IPS-18c (cell line): ENCODE data around the gene SLC49A3.
"Not testable (repeated sequence)": the region's sequence is repeated elsewhere in the genome, so short reads cannot be mapped to it uniquely, and the experiment has no call there.

Source experiments
- H3K4me3 ChIP-seq: 2 replicates; pipeline ENCODE4 v1.7.0; 2013; ENCODE audit warnings: low read depth, mild to moderate bottlenecking, low read length, moderate library complexity; ENCODE audit not compliant: insufficient read depth
- H3K9me3 ChIP-seq: one replicate; pipeline ENCODE4 v1.6.1; 2013; ENCODE audit warnings: mild to moderate bottlenecking, low read length, moderate library complexity; ENCODE audit not compliant: control insufficient read depth, insufficient read depth

Gene SLC49A3

DNA sequence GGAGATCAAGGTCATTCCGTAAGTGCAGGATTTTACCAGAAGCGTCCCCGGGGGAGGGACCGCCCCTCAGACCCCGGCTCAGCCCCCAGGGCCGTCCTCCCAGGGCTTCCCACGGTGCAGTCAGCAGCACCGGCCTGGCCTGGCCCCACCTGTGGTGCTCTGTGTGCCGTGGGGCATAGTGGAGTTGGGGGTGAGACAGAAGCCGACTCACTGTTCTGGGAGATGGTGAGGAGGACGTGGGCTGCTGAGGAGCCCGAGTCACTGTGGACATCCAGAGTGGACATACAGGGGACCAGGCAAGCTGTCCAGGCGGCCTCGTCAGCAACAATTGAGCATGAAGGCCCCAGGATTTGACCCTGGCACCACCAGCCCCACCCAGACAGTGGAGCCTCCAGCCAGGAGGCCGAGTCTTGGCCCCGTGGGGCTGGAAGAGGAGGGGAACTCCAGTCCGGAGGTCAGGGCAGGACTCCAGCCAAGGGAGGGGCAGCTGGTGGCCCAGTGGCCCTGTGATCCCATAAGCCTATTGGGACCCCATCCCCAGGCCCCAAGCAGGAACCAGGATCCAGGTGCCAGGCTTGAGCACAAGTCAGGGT is 34.0 kb downstream of the SLC49A3 start:
- Histone ChIP-seq H3K9me3 (no peaks in the 10 kb centered on the region), H3K4me3 (no peak overlapping the region)

GRCh38 chr4:654503-654845 is 34.5 kb downstream of the SLC49A3 start:
- Histone ChIP-seq H3K9me3 (no peaks in the 10 kb centered on the region), H3K4me3 (no peak overlapping the region)

DNA sequence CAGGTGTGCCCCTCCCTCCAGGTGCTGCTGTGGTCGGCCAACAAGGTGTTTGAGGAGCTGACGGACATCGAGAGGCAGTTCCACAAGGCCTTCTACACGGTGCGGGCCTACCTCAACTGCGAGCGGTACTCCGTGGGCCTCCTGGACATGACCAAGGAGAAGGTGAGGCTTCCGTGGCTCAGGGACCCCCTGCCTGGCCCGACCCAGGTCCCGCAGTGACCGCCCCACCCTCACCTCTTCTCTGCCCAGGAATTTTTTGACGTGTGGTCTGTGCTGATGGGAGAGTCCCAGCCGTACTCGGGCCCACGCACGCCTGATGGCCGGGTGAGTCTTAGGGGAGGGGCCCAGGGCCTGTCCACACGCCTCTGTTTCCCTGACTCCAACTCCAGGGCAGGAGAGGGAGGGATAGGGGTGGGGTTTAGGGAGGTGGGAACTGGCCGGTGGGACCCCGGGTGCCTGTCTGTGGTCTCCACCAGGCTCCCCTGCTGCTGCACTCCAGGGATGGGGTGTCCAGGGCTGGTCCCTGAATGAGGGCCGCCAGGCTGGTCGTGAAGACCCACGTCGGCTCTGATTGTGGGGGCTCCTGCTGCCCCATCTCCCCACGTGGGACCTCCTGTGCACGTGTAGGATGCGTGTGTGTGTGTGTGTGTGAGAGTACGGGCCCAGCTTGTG is 35.0 kb downstream of the SLC49A3 start:
- Histone ChIP-seq H3K9me3 (no peaks in the 10 kb centered on the region), H3K4me3 (no peak overlapping the region)

- H3K4me3 ChIP-seq: no peak overlapping the region
- H3K9me3 ChIP-seq: no peaks in the 10 kb centered on the region
Observed at GRCh38 chr4:653080-653821, 35.7 kb downstream of the SLC49A3 start.

DNA sequence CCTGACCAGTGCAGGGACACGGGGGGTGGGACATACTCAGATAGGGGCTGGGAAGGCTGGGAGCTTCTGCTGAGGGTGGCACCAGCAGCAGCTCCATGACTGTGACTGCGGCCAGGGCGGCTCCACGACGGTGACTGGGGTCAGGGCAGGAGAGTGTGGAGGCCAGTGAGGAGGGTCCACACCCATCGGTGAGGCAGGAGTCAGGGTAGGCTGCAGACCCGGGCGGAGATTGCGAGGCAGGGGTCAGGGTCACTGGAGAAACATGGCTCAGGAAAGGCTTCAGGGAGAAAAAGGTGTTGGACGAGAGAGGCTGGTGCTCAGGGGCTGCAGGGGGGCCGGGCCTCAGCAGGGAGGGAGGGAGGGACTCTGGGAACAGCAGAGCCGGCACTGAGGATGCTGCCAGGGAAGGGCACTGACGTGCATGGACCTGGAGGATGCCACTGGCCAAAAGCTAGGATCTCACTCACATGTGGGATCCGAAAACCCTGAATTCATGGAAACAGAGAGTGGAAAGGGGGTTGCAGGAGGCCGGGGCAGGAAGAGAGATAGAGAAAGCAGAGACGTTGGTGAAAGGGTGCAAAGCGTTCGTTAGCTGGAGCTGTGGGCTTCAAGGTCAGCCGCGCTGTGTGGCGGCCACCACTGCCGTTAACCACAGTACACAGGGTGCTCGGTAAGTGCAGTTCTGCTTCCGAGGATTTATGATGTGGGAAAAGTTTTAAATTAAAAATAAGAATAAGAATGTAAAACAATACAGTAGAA is 36.9 kb downstream of the SLC49A3 start:
- no peaks in the 10 kb centered on the region for H3K9me3 ChIP-seq
- no peak overlapping the region for H3K4me3 ChIP-seq

DNA sequence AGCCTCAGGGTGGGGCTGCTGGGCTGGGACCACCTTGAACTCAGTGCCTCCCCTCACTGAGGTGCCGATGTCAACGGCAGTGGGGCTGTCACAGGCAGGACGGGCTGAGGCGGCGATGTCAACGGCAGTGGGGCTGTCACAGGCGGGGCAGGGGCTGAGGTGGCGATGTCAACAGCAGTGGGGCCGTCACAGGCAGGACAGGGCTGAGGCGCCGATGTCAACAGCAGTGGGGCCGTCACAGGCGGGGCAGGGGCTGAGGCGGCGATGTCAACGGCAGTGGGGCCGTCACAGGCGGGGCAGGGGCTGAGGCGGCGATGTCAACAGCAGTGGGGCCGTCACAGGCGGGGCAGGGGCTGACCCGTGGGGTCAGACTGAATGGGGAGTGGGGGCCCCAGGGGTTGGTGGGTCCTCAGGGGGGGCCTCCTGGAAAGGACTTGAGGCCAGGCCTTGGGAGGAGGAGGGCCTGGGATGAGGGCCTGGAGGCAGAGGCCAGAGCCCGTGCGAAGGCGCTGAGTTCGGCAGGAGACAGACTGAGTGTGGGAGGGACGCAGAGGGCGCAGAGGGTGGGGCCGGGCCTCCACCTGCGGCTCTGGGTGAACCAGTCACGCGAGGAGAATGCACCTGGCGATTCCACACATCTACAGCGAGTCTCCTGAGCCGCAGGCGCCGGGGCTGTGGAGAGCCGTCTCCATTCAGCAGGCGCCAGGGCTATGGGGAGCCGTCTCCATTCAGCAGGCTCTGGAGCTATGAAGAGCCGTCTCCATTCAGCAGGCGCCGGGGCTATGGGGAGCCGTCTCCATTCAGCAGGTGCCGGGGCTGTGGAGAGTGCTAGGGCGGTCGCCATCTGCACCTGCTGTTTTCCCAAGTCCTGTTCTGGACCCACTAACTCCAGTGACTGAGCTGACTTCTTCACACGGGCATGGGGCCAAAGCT is 37.7 kb downstream of the SLC49A3 start:
- H3K4me3 ChIP-seq: no peak overlapping the region
- H3K9me3 ChIP-seq: no peaks in the 10 kb centered on the region

DNA sequence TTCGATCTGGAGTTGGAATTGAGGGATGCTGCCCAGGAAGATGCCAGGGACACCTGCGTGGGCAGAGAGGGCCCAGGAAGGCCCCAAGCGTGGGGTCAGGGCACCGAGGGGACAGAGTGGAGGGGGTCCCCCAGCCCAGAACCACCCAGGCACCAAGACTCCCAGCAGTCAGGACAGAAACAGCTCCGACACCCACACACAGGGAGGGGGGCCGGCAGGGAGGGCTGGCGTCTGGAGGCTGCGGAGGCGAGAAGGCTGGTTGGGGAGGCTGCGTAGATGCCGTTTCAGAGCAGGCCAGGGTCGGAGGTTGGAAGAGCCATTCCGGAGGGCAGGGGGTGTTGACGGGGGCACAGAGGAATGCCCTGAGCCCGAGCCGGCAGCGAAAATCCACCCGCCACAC is 38.5 kb downstream of the SLC49A3 start:
- H3K9me3 ChIP-seq: no peaks in the 10 kb centered on the region
- no peak overlapping the region for H3K4me3 ChIP-seq

DNA sequence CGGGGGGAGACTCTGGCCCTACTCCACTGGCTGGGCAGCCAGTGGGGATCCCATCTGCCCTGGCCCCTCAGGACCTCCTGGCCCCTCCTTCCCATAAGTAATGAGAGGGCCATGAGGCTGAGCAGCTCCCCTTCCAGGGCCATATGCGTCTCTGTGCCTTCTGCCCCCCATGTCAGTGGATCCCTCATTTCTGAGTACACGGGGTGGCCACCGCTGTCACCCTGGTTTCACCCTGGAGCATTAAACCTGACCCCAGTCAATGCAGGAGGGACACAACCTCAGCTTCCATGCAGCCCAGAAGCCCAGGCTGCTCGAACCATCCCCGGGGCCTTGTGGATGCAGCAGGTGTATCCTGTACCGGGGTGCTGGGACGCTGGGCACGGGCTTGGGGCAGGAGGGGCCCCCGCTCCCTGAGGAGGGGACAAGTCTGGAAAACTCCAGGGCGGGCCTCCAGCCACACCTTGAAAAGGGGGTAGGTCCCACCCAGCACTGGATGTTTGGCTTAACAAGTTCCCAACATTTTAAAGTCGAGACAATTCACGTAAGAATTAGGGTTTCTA is 39.1 kb downstream of the SLC49A3 start:
- no peak overlapping the region for H3K4me3 ChIP-seq
- no peaks in the 10 kb centered on the region for H3K9me3 ChIP-seq

GRCh38 chr4:649293-649625 is 39.7 kb downstream of the SLC49A3 start:
- Histone ChIP-seq H3K4me3 (no peak overlapping the region), H3K9me3 (no peaks in the 10 kb centered on the region)

GRCh38 chr4:648579-649292 is 40.2 kb downstream of the SLC49A3 start:
- H3K4me3 ChIP-seq: no peak overlapping the region
- H3K9me3 ChIP-seq: no peaks in the 10 kb centered on the region

DNA sequence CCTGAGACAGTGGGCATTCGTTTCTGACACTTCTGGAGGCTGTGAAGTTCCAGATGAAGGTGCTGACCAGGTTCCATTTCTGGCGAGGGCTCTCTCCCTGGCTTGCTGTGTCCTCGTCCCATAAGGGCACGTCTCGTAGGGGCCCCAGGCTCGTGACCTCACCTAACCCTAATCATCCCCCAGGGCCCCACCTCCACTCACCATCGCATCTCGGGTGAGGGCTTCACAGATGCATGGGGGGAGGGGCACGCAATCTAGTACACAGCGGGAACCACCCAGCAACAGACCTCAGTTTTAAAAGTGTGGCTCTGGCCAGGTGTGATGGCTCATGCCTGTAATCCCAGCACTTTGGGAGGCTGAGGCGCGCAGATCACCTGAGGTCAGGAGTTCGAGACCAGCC is 41.5 kb downstream of the SLC49A3 start:
- H3K9me3 ChIP-seq: no peaks in the 10 kb centered on the region
- no peak overlapping the region for H3K4me3 ChIP-seq

DNA sequence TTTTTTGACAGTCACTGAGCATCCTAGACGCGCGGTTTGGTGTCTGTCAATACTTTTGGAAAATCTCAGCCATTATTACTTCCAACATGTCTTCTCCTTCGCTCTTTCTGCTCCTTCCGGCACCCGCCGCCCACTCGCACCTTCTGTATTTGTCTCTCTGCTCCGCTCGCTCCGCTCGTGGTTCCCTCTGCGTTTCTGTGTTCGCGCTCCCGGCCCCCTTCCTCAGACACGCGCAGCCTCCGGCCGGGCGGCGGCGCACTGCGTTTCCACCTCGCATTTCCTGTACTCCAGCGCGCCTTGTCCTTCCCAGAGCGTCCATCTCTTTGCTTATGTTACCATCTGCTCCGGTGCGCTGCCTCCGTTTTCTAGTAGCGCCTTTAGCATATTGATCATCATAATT is 42.5 kb downstream of the SLC49A3 start:
- H3K4me3 ChIP-seq: no peak overlapping the region
- H3K9me3 ChIP-seq: no peaks in the 10 kb centered on the region

DNA sequence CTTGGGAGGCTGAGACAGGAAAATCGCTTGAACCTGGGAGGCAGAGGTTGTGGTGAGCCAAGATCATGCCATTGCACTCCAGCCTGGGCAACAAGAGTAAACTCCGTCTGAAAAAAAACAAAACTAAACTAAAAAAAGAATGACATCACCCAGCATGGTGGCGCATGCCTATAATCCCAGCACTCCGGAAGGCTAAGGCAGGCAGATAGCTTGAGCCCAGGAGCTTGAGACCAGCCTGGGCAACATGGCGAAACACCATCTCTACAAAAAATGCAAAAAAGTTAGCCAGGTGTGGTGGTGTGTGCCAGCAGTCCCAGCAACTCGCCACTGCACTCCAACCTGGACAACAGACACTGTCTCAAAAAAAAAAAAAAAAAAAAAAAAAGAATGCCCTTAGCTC is 46.6 kb downstream of the SLC49A3 start:
- H3K4me3 ChIP-seq, H3K9me3 ChIP-seq: not testable (repeated sequence)

- H3K9me3 ChIP-seq: no peaks in the 10 kb centered on the region
- no peak overlapping the region for H3K4me3 ChIP-seq
Observed at GRCh38 chr4:637536-638280, 51.2 kb downstream of the SLC49A3 start.

DNA sequence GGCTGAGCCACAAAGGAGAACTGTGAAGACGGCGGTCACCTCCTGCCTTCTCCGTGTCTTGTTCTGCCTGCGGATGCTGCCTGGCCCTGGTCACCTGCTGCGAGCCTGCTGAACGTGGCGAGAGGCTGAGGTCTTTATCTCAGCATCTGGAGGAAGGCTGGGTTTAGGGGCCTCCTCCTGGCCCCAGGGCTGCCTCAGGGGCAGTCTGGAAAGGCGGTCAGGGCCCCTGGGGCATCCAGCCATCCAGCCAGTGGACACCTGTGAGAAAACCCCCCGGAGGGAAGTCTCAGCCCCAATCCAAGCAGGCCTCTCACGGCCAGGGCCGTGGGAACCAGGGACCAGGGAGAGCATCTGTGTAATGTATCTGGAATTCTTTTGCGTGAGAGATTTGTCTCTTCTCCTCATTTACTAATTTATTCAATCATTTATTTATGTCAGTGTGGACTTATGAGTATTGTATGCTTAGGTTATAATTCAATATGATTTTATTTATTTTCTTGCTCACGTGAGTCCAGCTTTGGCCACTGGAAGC is 52.3 kb downstream of the SLC49A3 start:
- Histone ChIP-seq H3K4me3 (no peak overlapping the region), H3K9me3 (no peaks in the 10 kb centered on the region)
